ENCODE results near the gene SLCO2A1.

DNA sequence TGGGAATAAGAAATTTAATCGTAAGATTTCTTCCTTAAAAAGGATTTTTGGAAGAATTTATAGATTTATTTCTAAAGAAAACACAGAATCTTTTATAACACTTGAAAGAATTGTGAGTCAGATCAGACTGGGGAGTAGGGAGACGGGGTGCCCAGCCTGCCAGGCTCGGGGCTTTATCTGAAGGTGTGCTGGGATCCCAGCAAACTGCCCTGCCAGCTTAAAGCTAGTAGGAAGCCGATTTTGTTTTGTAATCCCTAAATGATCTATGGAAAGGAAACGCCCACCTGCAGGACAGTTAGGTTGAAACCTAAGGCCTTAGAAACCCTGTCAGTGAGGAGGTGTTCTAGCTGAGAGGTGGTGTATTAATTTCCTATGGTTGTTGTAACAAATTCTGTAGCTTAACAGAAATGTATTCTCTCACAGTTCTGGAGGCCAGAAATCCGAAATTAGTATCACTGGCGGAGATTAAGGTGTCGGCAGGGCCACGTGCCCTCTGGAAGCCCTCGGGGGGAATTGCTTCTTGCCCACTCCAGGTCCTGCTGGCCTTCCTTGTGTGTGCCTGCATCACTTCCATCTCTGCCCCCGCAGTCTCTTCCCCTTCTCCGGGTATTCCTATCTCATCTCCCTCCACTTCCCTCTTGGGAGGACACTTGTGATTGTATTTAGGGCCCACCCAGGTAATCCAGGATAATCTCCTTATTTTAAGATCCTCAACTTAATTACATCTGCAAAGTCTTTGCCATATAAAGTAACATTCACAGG, 114.7 kb downstream of the SLCO2A1 start:
- TF ChIP-seq, protein P1, sequence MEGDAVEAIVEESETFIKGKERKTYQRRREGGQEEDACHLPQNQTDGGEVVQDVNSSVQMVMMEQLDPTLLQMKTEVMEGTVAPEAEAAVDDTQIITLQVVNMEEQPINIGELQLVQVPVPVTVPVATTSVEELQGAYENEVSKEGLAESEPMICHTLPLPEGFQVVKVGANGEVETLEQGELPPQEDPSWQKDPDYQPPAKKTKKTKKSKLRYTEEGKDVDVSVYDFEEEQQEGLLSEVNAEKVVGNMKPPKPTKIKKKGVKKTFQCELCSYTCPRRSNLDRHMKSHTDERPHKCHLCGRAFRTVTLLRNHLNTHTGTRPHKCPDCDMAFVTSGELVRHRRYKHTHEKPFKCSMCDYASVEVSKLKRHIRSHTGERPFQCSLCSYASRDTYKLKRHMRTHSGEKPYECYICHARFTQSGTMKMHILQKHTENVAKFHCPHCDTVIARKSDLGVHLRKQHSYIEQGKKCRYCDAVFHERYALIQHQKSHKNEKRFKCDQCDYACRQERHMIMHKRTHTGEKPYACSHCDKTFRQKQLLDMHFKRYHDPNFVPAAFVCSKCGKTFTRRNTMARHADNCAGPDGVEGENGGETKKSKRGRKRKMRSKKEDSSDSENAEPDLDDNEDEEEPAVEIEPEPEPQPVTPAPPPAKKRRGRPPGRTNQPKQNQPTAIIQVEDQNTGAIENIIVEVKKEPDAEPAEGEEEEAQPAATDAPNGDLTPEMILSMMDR (IDR thresholded peaks at IDR 0.05) = no peak
- TF ChIP-seq EP300 (IDR thresholded peaks at IDR 0.05) (no peak), POLR2AphosphoS5 (IDR thresholded peaks at IDR 0.05) (no peak), POLR2A (IDR thresholded peaks at IDR 0.05) (no peak)
